B cell (primary cell): Measurements from ENCODE around the gene PSMG3. TPM values are rescaled to one million over a fixed set of nuclear protein-coding genes. Genes with fewer than 3 reads are reported as not detected.

ENCODE experiments used
- ATAC-seq: fragments of 200-7000 bp; cut with Tn5 transposase; one replicate; pipeline ENCODE4 v1.10.0; 2021; ENCODE audit warnings: low read depth, mild to moderate bottlenecking, moderate number of reproducible peaks, moderate library complexity
- CTCF ChIA-PET: fragments of 350-600 bp; sonication (Branson Sonifier 250); formaldehyde crosslinking; loops from one replicate; lab custom pipeline; 2021; ENCODE audit warnings: antibody characterized with exemption, inconsistent platforms; lab: Charles Lee
- POLR2A ChIA-PET: fragments of 350-600 bp; sonication (Branson Sonifier 250); formaldehyde crosslinking; loops from one replicate; lab custom pipeline; 2021; ENCODE audit warnings: antibody characterized with exemption; lab: Charles Lee
- DNase-seq: peaks from one replicate; pipeline ENCODE4 v3.0.0; 2013
- H2AFZ ChIP-seq: 2 replicates; pipeline ENCODE4 v1.6.1; 2012; ENCODE audit warnings: mild to moderate bottlenecking, low read depth, low read length; ENCODE audit not compliant: insufficient read depth, poor library complexity, severe bottlenecking
- H3K27ac ChIP-seq, 2 donors: 1 replicate in 1 of 2; 2 replicates in 1 of 2; pipeline ENCODE4 v1.5.1; 2012 to 2013; ENCODE audit warnings: low read length in 2 of 2, mild to moderate bottlenecking in 2 of 2, moderate library complexity in 1 of 2
- H3K27me3 ChIP-seq, 4 experiments: fragments of 200-600 bp in 1 of 4; sonication (generic) in 1 of 4; replicated peaks in 1 of 4; 1 replicate in 2 of 4; 2 replicates in 2 of 4; pipeline versions ENCODE4 v1.6.1 to v1.7.0; 2013 to 2016; ENCODE audit warnings: low read length in 3 of 4, mild to moderate bottlenecking in 2 of 4, mixed read lengths in 1 of 4, moderate library complexity in 1 of 4; ENCODE audit not compliant: insufficient read depth in 4 of 4, control insufficient read depth in 3 of 4; ENCODE audit errors: control extremely low read depth in 1 of 4
- H3K36me3 ChIP-seq, 2 experiments: replicated peaks in 1 of 2; 1 replicate in 1 of 2; 2 replicates in 1 of 2; pipeline versions ENCODE4 v1.6.1 to v1.7.1; 2013; ENCODE audit warnings: low read length in 1 of 2; ENCODE audit not compliant: insufficient read depth in 2 of 2, control insufficient read depth in 1 of 2; ENCODE audit errors: control extremely low read depth in 1 of 2, extremely low read depth in 1 of 2
- H3K4me1 ChIP-seq, 2 donors: fragments of 200-600 bp in 1 of 2; sonication (generic) in 1 of 2; 1 replicate in 1 of 2; 2 replicates in 1 of 2; pipeline versions ENCODE4 v1.5.1 to v1.6.1; 2013 to 2017; ENCODE audit warnings: low read length in 2 of 2; ENCODE audit not compliant: control insufficient read depth in 2 of 2, insufficient read depth in 2 of 2
- H3K4me2 ChIP-seq: replicated peaks from 2 replicates; pipeline ENCODE3; 2012; ENCODE audit warnings: mild to moderate bottlenecking, low read depth, low read length; ENCODE audit not compliant: poor library complexity, severe bottlenecking
- H3K4me3 ChIP-seq, 5 experiments: fragments of 200-600 bp in 1 of 5; sonication (generic) in 1 of 5; 1 replicate in 3 of 5; 2 replicates in 2 of 5; pipeline versions ENCODE4 v1.5.1 to v1.7.0; 2011 to 2016; ENCODE audit warnings: low read length in 4 of 5, mild to moderate bottlenecking in 4 of 5, low read depth in 2 of 5, control low read depth in 1 of 5, moderate library complexity in 1 of 5; ENCODE audit not compliant: insufficient read depth in 1 of 5; ENCODE audit errors: control extremely low read depth in 1 of 5, extremely low read depth in 1 of 5
- H3K79me2 ChIP-seq: fragments of 200-600 bp; sonication (generic); one replicate; pipeline ENCODE4 v1.6.0; 2016; ENCODE audit warnings: low read length; ENCODE audit not compliant: control insufficient read depth, insufficient read depth
- H3K9ac ChIP-seq: fragments of 200-600 bp; sonication (generic); 2 replicates; pipeline ENCODE4 v1.6.1; 2017; ENCODE audit warnings: mild to moderate bottlenecking, low read length, moderate library complexity
- H3K9me3 ChIP-seq, 3 donors: one replicate each; pipeline versions ENCODE4 v1.6.1 to v1.7.1; 2013; ENCODE audit warnings: low read length in 2 of 3; ENCODE audit not compliant: control insufficient read depth in 2 of 3, insufficient read depth in 1 of 3; ENCODE audit errors: control extremely low read depth in 1 of 3
- H4K20me1 ChIP-seq: 2 replicates; pipeline ENCODE4 v1.6.0; 2012; ENCODE audit warnings: mild to moderate bottlenecking, low read length; ENCODE audit not compliant: insufficient read depth, control insufficient read depth, poor library complexity, severe bottlenecking
- H3K27ac Mint-ChIP-seq: one replicate; pipeline ENCODE4 v1.8.0; 2021; ENCODE audit warnings: mixed read lengths
- H3K27me3 Mint-ChIP-seq: one replicate; pipeline ENCODE4 v1.8.0; 2021; ENCODE audit warnings: mixed read lengths
- H3K4me1 Mint-ChIP-seq: one replicate; pipeline ENCODE4 v1.8.0; 2021; ENCODE audit warnings: mixed read lengths
- H3K4me3 Mint-ChIP-seq: one replicate; pipeline ENCODE4 v1.8.0; 2021; ENCODE audit warnings: mixed read lengths
- H3K9me3 Mint-ChIP-seq: one replicate; pipeline ENCODE4 v1.8.0; 2022; ENCODE audit warnings: mixed read lengths; ENCODE audit not compliant: insufficient read depth
- EZH2 ChIP-seq: IDR thresholded peaks from 2 replicates; pipeline ENCODE4 v1.6.1; 2012; ENCODE audit warnings: borderline replicate concordance, low read depth, mild to moderate bottlenecking, moderate library complexity, low read length; ENCODE audit not compliant: insufficient read depth, poor library complexity, severe bottlenecking
- WGBS: methylation state at CpG from one replicate; pipeline ENCODE4 v1.1.5; 2013; ENCODE audit warnings: missing lambda C conversion rate; ENCODE audit not compliant: insufficient coverage; 5-methylcytosine and 5-hydroxymethylcytosine counted together
- intact Hi-C: fragments of 100-400 bp; cut with micrococcal nuclease; formaldehyde crosslinking; loops from one replicate; pipeline ENCODE4 v1.10.0; 2022
- polyA plus RNA-seq: library from polyadenylated mRNA; depleted of rRNA; stranded (reverse); fragments of >200 nt; gene quantifications from 2 replicates; pipeline ENCODE4 v1.2.3, GENCODE V29; 2012
- total RNA-seq, 2 donors: library from RNA; stranded (reverse); fragments of 120-200 nt in 1 of 2; gene quantifications; 1 replicate in 1 of 2; 2 replicates in 1 of 2; pipeline versions ENCODE4 v1.2.3 to v1.2.4, GENCODE V29; 2013 to 2022
- TF ChIP-seq, protein P1 (sequence below): fragments of 200-600 bp; IDR thresholded peaks from one replicate; pipeline ENCODE4 v1.8.0; 2022; ENCODE audit warnings: antibody characterized with exemption, mild to moderate bottlenecking

PSMG3 gene
- total and polyA plus RNA-seq, 2 donors (not counting 1 experiment from before 2014, with no cell fraction given) = 27.4 to 75.7 TPM

DNA sequence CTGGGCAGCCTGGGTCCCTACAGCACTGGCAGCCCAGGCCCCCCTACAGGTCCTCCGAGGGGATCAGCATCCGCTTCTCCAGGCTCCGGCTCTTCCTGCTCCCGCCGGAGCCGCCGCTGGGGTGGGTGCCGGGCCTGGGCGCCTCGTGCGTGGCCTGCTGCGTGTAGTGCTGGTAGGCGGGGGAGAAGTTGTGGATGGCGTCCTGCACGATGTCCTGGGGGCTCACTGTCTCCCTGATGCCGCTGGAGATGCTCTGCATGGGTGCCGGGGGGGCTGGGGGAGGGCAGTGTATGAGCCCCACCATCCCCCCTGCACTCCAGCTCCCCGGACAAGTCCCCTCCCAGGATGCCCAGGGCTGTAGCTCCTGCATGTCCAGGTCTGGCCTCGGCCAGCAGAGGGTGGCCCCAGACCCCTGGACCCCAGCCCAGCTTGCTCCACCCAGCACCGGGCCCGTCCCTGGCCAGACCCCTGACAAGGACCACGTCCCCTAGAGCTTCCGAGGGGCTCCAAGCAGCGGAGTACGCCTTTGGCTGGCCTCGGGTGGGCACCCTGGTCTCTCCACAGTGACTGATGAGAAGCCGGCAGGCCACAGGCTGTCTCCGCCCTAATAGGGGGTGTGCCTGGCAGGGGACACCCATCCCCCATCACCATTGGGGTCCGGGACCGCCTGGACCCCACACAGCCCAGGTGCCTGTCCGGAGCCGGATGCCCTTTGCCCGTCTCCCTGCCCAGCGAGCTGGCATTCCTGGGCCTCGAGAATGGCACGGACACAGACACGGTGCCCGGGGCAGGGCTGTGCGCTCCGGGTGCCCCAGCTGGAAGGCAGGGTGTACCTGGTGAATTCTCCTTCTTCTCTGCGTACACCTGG lies 22.7 kb downstream of the PSMG3 start:
- POLR2A ChIA-PET = no interaction called here
- no peaks in the 10 kb centered on the region for H3K9me3 Mint-ChIP-seq
- Histone ChIP-seq H3K4me3 (no peak overlapping the region), H3K79me2 (no peaks in the 10 kb centered on the region), H3K9ac (no peak overlapping the region), H3K27ac (no peak overlapping the region), H3K4me2 (no peak overlapping the region), H4K20me1 (peaks cover 12% of the 10 kb centered on the region), H2AFZ (no peak overlapping the region), H3K4me1 (no peaks in the 10 kb centered on the region), H3K9me3 (no peaks in the 10 kb centered on the region), H3K36me3 (peaks cover 0 to 6% of the 10 kb centered on the region in 2 experiments), H3K27me3 (no peaks in the 10 kb centered on the region)
- TF ChIP-seq EZH2 = no peak
- TF ChIP-seq, protein P1, sequence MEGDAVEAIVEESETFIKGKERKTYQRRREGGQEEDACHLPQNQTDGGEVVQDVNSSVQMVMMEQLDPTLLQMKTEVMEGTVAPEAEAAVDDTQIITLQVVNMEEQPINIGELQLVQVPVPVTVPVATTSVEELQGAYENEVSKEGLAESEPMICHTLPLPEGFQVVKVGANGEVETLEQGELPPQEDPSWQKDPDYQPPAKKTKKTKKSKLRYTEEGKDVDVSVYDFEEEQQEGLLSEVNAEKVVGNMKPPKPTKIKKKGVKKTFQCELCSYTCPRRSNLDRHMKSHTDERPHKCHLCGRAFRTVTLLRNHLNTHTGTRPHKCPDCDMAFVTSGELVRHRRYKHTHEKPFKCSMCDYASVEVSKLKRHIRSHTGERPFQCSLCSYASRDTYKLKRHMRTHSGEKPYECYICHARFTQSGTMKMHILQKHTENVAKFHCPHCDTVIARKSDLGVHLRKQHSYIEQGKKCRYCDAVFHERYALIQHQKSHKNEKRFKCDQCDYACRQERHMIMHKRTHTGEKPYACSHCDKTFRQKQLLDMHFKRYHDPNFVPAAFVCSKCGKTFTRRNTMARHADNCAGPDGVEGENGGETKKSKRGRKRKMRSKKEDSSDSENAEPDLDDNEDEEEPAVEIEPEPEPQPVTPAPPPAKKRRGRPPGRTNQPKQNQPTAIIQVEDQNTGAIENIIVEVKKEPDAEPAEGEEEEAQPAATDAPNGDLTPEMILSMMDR = no peak
- H3K4me3 Mint-ChIP-seq = no peak overlapping the region
- peaks cover 5% of the 10 kb centered on the region for H3K4me1 Mint-ChIP-seq
- H3K27me3 Mint-ChIP-seq = no peaks in the 10 kb centered on the region
- no peak for DNase-seq
- no peak overlapping the region for H3K27ac Mint-ChIP-seq
- intact Hi-C loops = no loop called here
- CTCF ChIA-PET = no interaction called here
- 91% methylated on average over 28 of the region's 41 CpGs for WGBS
- ATAC-seq = no peak

DNA sequence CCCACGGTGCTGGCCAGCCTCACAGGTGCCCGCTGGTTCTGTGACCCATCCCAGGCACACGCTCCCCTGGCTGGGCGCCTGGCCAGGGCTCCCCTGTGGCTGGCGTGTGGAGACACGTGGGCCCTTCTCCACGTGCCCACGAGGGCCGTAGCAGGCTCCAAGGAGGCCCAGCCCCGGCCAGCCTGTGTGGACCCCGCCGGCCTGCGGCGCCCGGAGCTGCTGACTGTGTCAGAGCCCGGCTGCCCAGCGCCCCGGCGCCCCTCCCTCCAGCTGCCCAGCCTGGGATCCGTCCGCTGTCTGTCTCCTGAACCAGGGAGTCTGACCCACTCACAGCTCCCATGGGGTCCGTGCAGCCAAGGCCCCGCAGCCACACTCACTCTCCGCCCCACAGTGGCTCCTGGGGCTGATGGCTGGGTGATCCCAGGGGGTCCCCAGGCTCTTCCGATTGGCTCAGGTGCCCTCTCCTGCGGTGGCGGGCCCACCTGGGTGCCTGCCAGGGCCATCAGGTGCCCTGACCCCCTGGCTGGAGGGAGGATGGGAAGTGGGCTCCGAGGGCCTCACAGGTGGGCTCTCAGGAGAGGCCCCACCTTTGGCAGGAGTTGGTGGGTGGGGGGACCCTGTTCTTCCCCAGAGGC lies 23.4 kb downstream of the PSMG3 start:
- Histone ChIP-seq H3K36me3 (peaks cover 0 to 11% of the 10 kb centered on the region in 2 experiments), H4K20me1 (peaks cover 20% of the 10 kb centered on the region), H3K27ac (no peak overlapping the region), H3K4me1 (no peaks in the 10 kb centered on the region), H3K9me3 (no peaks in the 10 kb centered on the region), H3K79me2 (no peaks in the 10 kb centered on the region), H3K27me3 (no peaks in the 10 kb centered on the region), H3K4me3 (no peak overlapping the region), H3K9ac (no peak overlapping the region), H3K4me2 (no peak overlapping the region), H2AFZ (no peak overlapping the region)
- DNase-seq = no peak
- ChIA-PET POLR2A (no interaction called here), CTCF (no interaction called here)
- Mint-ChIP-seq H3K27ac (no peak overlapping the region), H3K9me3 (no peaks in the 10 kb centered on the region), H3K27me3 (no peaks in the 10 kb centered on the region), H3K4me3 (no peak overlapping the region), H3K4me1 (peaks cover 5% of the 10 kb centered on the region)
- intact Hi-C loops = no loop called here
- WGBS = 93% methylated on average over 27 of the region's 28 CpGs
- TF ChIP-seq, protein P1 = no peak
- TF ChIP-seq EZH2 = no peak
- no peak for ATAC-seq
